ENCODE measurements around the gene ZBTB24. TPM values are rescaled to one million over a fixed set of nuclear protein-coding genes. Genes with fewer than 3 reads are reported as not detected.
A peak's percentile ranks its signal among the peaks of the same experiment; 100 is the strongest.

ZBTB24 gene
- total RNA-seq, 1 experiment from 2014 or later, result 27.3 TPM

DNA sequence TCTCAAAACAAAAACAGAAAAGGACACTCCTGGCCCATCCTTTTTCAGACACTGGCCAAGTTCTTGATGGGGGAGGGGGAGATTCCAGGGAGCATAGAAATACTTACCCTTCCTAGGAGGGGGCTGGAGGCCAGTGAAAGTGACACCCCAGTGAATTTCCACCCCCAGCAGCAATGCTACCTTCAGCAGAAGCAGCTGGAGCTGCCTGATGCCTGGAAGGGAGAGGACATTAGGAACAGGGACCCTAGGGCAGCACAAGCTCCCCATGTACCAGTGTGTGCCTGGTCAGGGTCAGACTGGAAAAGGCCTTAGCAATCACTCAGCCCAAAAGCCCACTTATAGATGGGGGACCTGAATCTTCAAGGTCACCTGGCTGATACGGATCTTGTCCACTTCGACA lies 29.9 kb downstream of the ZBTB24 start:
- H3K56ac ChIP-seq (ENCODE audit: insufficient read length, low read depth, low read length), result no peak overlapping the region
- H3T11ph ChIP-seq (ENCODE audit: low read length), result no peak overlapping the region
- H3K14ac ChIP-seq (ENCODE audit: insufficient read depth, low read length), result no peak overlapping the region
- H3K23me2 ChIP-seq (ENCODE audit: insufficient read length, low read depth, low read length, poor library complexity, severe bottlenecking), result peaks cover 10% of the 10 kb centered on the region
- H2BK15ac ChIP-seq (ENCODE audit: low read depth, low read length), result no peak overlapping the region
- H3K79me2 ChIP-seq (ENCODE audit: insufficient read depth, low read length), result no peaks in the 10 kb centered on the region
- no peaks in the 10 kb centered on the region for H3K9me3 Mint-ChIP-seq
- H2AK5ac ChIP-seq (ENCODE audit: insufficient read length, low read length), result no peak overlapping the region
- H4K5ac ChIP-seq (ENCODE audit: insufficient read length, low read depth, low read length), result no peak overlapping the region
- no peak for DNase-seq
- H3K4me1 Mint-ChIP-seq, result peaks cover 28 to 29% of the 10 kb centered on the region in 2 experiments
- H3K23ac ChIP-seq (ENCODE audit: insufficient read length, low read depth, low read length), result no peak overlapping the region
- H3K27me3 ChIP-seq (ENCODE audit: insufficient read depth, low read length), result no peaks in the 10 kb centered on the region
- H2BK20ac ChIP-seq (ENCODE audit: low read depth, low read length, poor library complexity, severe bottlenecking), result no peak overlapping the region
- no peaks in the 10 kb centered on the region for H3K79me1 ChIP-seq (ENCODE audit: insufficient read depth, low read depth, low read length, poor library complexity, severe bottlenecking)
- no peak overlapping the region for H4K8ac ChIP-seq (replicated peaks; ENCODE audit: insufficient read length, low read depth, low read length)
- TF ChIP-seq, protein P1, sequence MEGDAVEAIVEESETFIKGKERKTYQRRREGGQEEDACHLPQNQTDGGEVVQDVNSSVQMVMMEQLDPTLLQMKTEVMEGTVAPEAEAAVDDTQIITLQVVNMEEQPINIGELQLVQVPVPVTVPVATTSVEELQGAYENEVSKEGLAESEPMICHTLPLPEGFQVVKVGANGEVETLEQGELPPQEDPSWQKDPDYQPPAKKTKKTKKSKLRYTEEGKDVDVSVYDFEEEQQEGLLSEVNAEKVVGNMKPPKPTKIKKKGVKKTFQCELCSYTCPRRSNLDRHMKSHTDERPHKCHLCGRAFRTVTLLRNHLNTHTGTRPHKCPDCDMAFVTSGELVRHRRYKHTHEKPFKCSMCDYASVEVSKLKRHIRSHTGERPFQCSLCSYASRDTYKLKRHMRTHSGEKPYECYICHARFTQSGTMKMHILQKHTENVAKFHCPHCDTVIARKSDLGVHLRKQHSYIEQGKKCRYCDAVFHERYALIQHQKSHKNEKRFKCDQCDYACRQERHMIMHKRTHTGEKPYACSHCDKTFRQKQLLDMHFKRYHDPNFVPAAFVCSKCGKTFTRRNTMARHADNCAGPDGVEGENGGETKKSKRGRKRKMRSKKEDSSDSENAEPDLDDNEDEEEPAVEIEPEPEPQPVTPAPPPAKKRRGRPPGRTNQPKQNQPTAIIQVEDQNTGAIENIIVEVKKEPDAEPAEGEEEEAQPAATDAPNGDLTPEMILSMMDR (conservative IDR thresholded peaks at IDR 0.05), result no peak
- H3K9ac ChIP-seq (ENCODE audit: extremely low read depth, insufficient read length, low read length), result no peak overlapping the region
- H2BK12ac ChIP-seq (ENCODE audit: insufficient read length, low read depth, low read length), result no peak overlapping the region
- H4K91ac ChIP-seq (ENCODE audit: insufficient read length, low read depth, low read length), result no peak overlapping the region
- no peaks in the 10 kb centered on the region for H4K20me1 ChIP-seq (ENCODE audit: control insufficient read depth, insufficient read depth, insufficient read length)
- H3K9me3 ChIP-seq (ENCODE audit: control insufficient read depth, low read depth, low read length), result no peaks in the 10 kb centered on the region
- peak overlapping the region; percentile 29 to 92; a peak in 2 of 5 replicates for H3K4me3 Mint-ChIP-seq
- peaks cover 12% of the 10 kb centered on the region; the same call in 1 of the 2 replicates for H3K4me1 ChIP-seq (ENCODE audit: insufficient read depth, low read length)
- no peak overlapping the region for H3K4me2 ChIP-seq (ENCODE audit: insufficient read depth, insufficient read length, low read length)
- H2BK5ac ChIP-seq (ENCODE audit: insufficient read length, low read length), result no peak overlapping the region
- WGBS (ENCODE audit: extremely low coverage, insufficient read length, low lambda C conversion rate), result no CpG with 5 or more reads among the region's 2 CpGs
- H3K4ac ChIP-seq (ENCODE audit: low read depth, low read length), result no peak overlapping the region
- no peak overlapping the region for H2AFZ ChIP-seq (ENCODE audit: low read length)
- no peak overlapping the region for H2BK120ac ChIP-seq (ENCODE audit: low read depth, low read length, poor library complexity, severe bottlenecking)
- no peak overlapping the region for H3K18ac ChIP-seq (ENCODE audit: insufficient read length, low read depth, low read length)
- peaks cover 8 to 44% (median 32%) of the 10 kb centered on the region in 3 experiments for H3K36me3 Mint-ChIP-seq (ENCODE audit: insufficient read depth in 1 of 3, low read depth in 3 of 3)
- H3K27ac ChIP-seq (ENCODE audit: insufficient read length, low read depth, low read length), result no peak overlapping the region
- no peak overlapping the region; a peak in 1 of 7 replicates for H3K27ac Mint-ChIP-seq
- H3K27me3 Mint-ChIP-seq (ENCODE audit: low read depth), result no peaks in the 10 kb centered on the region

Measured in H9 (cell line).